Left renal cortex interstitium (tissue), 4 donors: ENCODE measurements around the gene PTPRG. TPM values are rescaled to one million over a fixed set of nuclear protein-coding genes. Genes with fewer than 3 reads are reported as not detected.
A peak's percentile ranks its signal among the peaks of the same experiment; 100 is the strongest.

Experiments used
- DNase-seq, 4 donors: peaks; one replicate each; pipeline ENCODE4 v3.0.0-alpha.2; 2013; ENCODE audit warnings: low read depth in 4 of 4, low spot score in 2 of 4, missing footprints in 1 of 4
- polyA plus RNA-seq, 4 donors: library from polyadenylated mRNA; unstranded; fragments of 120-200 nt; gene quantifications; one replicate each; pipeline ENCODE4 v1.2.1, GENCODE V29; 2013; ENCODE audit not compliant: insufficient read length in 4 of 4

The PTPRG gene
- polyA plus RNA-seq, 4 donors: 75.4 to 87.4 (median 78.9) TPM

DNA sequence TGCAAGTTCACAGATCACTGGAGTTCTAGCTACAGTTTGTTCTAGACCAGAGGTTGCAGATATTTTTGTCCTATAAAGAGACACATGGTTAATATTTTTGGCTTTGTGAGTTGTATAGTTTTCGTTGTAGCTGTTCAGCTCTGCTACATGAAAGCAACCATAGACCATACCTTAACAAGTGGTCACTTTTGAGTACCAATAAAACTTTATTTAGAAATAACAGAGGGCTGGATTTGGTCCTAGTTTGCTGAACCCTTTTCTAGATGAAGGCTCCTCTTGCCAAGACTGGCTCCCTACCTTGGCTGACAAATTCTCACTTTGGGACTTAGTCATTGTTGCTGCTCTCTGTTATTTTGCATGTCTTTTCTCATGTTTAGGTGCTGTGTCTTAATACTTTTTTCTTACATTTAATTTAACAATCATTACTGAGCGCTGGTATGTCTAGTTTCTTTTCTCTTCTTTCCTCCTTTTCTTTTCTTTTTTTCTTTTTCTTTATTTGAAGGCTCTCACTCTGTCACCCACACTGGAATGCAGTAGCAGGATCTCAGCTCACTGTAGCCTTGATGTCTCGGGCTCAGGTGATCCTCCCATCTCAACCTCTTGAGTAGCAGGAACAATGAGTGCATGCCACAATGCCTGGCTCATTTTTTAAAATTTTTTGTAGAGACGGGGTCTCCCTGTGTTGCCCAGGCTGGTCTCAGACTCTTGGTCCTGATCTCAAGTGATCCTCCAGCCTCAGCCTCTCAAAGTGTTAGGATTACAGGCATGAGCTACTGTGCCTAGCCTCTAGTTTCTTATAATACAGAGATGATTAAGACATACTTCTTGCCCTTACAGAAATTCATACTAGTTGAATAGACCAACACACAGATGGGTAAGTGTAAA, 227.5 kb downstream of the PTPRG start:
- no peak for DNase-seq

DNA sequence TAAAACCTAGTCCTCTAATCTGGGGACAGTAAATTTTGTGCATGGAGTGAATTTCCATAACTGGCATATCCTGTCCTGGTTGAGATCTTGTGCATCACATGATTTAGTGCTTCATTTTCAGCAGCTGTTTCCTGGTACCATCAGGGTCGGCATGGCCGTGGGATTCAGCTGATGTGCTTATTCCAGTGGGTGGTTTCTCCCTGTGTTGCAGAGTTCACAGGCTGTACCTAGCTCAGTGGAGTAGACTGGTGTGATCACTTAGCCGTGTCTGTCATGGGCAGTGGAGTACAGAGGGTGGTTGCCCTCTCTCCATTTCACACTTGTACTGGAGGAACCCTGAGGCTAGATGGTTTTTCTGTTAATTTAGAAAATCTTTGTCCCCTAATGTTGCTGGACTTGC, 228.5 kb downstream of the PTPRG start:
- no peak for DNase-seq

DNA sequence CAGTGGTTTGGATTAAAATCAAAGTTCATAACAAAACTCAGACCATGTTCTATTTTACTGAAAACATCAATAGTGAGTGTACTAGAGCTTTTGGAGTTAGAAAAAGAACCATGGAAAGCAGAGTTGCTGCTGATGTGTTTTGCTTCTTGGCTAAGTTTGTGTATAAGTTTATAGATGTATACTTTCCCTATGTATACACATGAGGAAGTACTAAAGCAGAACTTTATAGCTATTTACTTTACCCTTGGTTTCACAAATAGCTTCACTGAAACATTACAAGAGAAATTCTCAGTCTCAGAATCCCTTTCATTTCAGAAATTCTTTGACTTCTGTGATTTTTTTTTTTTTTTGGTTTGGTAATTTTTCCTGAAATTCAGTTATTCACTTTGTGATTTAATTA, 229.0 kb downstream of the PTPRG start:
- no peak for DNase-seq

DNA sequence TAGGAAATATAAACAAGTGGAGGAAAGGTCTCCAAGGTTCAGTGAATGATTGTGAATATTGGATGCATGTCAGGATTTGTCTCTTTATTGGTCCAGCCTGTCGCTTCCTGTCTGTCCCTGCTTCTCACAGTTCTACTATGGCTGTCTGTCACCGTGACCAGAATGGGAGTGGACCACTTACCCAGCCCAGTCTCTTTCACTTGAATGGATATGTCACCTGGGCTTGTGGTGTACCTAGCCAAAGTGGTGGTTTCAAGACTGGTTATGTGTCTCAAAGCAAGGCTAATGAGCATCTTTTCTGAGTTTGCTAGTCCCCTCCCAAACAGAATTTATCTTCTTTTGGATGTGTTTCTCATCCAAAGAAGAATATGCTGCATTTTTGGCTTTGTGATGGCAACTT, 231.7 kb downstream of the PTPRG start:
- no peak for DNase-seq

DNA sequence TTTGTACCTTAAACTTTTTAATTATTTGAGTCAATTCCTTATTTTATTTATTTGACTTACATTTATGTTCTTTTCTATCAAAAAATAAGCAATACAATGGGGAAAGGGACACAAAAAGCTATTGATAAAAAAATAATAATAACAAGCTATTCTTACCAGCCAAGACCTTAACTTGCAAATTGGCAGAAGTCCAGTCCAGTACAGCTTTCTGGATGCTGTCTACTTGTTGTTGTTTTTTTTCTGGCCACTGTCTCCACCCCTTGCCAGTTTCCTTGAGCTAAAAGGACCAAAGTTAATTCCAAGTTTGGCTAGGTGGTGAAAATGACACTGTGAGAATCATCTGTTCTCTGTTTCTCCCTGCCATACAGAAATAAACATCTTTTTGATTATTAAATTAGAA, 232.2 kb downstream of the PTPRG start:
- DNase-seq: no peak

DNA sequence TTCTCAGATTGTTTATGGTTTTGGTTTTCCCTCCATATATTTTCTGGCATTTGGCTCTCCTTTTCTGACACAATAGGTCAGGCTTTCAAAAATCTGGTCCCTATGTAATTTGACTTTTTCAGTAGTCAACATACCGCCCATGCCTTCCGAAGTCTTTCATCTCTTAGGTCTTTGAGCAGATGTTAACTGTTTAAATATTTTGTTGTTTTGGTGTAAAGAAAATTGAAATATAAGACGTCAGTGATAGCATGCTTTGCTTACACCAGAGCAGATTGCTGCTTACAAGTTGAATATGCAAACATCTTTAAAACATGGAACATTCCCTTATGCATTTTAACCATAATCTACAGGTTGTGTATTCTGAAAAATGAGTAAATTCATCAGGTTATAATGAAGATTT, 233.0 kb downstream of the PTPRG start:
- no peak for DNase-seq

DNA sequence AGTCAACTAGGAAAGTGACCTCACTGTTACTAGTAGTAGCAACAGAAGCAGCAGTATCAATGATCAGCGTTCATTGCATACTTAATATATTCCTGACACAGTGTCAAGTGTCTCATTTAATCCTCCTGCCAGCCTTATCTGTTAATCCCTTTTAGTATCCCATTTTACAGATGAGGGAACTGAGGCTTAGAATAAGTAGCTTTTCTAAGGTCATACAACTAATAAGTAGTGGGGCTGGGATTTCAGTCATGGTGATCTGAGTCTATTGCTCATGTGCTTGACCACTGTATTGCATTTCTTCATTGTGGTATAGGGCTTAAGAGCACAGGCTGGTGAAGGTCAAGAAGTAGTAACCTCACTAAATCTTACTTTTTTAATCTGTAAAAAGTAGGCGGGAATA, 233.6 kb downstream of the PTPRG start:
- no peak for DNase-seq

DNA sequence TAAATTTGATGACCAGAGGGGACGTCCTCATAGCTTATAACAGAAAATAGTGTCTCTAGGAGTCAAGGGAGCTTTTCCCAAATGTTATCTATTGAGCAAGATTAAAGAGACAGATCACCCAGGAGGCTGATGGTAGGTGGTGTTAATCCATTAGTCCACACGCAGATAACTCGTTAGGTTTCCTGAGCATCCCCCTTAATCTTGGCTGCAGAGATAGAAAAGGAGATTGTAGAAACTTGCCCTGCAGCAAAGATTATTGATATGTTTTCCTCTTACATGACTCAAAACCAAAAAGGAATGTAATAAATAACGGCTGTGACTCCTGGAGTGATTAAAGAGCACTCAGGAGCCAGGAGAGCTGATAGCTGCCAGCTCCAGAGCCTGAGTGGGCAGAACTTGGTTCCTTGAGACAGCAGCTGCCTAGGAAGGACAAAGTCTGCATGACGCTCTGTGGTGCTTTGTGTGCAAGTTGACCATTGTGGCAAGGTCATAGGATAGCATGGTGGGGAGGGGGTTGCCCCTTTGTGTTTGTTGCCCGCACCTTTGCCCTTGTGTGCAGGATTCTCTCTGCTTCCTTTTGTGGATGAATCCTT, 234.8 kb downstream of the PTPRG start:
- DNase-seq: no peak

DNA sequence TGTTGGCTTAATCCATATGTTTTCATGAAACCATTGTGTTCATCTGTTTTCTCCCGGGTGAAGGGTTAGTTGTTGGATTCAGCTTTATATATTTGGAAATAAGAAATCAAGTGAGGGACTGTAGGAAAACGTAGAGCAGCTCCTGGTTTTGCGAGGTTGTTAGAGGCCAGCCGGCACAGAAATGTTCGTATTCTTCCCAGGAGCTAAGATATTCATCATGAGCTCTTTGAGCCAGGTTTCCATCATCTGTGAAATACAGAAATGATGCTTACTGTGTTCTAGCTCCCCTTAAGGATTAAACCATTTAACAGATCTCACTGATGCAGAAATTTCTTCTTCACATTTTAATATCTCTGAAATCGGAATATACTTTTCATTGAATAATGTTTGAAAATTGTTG, 235.5 kb downstream of the PTPRG start:
- no peak for DNase-seq

DNA sequence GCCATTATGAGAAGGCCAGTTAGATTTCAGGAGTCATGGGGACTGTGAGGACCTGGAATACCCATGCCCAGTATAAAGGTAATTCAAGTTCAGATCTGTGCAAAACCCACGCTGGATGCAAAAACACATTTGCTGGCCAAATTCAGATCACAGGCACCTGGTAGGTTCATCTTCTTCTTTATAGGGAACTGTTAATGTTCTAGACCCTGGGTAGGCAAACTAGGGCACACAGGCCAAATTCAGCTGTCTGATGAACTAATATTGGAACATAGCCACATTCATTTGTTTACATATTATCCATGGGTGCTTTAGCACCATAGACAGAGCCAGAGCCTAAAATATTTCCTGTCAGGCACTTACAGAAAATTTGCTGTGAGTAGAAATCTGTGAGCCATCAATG, 241.4 kb downstream of the PTPRG start:
- DNase-seq: no peak

DNA sequence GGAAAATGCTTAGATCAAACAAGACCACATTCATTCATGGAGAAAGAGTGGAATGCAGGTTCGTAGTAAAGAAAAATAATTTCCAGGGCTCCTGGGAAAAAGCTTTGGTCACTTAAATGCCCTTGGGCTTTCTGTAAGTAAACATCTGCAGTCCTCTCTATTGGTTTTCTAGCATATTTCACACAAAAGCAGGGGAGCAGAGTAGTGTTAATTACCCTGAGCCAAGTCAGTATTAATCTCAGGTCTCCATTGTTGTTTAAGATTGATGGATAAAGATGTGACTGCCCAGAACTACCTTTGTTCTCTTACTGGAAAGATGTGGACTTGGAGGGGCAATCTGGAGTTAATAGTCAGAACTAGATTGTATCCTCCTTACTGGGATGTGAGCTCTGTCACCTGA, 242.6 kb downstream of the PTPRG start:
- DNase-seq: no peak

DNA sequence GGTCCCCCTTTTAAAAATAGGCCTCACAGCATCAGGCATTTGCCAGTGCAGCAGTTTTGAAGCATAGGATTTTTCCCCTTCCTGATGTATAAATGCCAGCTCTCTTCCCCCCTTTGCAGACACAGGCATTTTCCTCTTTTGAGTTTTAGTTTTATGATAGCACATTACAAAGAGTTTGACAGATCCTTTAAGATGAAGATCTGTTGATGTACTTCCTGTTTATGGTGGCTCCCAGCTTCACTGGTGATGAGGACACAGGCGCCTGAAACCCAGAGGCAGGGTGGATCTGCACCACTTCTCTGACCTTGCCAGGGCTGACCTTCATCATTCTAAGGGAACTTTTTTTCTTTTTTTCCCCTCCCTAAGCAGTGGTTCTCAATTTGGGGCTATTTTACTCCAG, 243.4 kb downstream of the PTPRG start:
- DNase-seq: no peak

DNA sequence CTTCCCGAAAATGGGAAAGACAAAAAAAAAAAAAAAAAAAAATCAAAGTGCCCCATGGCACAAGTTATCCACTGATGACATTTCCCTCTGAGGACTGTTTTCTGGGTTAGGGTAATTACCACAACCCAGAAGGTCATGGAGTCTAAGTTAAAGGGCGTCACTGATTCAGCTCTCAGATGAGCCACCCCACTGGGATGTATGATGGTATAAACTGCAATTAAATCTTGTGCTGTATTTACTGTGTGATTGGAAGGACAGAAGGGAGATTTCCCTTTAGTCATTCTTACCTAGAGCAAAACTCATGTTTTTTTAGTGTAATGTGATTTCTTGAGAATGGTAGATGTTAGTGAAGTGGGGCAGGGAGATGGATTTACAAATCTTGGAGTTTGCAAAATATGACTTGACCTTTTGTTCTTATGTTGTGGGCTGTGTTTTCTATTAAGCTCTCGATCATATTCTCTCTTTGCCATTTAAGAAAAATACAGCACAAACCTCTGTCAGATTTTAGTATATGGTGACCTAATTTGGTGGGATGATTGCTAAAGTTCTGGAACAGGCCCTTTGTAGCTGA, 244.2 kb downstream of the PTPRG start:
- no peak for DNase-seq

DNA sequence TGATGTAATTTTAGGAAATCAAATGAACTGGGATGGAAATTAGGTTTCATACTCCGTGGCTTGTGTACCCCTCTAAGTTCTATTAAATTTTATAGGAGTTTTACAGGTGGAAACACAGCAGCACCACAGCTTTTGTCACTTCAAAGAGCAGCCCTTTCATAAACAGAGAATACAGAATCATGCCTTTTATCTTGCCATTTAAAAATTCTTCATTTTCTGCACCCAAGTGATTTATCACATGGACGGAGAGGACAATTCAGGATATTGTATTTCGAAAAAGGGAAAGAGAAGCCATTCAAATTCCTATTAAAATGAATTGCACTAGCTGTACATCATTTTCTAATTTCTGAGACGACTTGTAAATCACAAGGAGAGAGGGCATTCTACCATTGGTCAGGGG, 245.4 kb downstream of the PTPRG start:
- no peak for DNase-seq

DNA sequence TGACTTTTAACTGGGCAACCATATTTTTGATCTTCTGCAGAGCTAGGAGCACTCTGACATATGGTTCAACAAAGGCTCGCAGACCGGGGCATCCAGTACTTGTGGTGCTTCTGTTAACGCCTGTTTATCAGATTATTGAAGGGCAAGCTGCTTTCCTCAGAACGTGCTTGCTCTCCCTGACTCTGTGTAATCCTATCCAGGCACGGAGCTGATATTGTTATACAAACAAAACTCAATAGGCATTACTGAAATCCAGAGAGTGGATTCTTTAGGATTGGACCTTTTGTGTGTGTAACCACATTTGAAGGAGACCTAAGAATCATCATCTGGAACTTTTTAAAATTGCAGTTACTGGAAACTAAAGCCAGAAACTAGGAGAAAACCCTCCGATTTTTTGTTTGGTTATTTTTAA, 246.5 kb downstream of the PTPRG start:
- DNase-seq: no peak

DNA sequence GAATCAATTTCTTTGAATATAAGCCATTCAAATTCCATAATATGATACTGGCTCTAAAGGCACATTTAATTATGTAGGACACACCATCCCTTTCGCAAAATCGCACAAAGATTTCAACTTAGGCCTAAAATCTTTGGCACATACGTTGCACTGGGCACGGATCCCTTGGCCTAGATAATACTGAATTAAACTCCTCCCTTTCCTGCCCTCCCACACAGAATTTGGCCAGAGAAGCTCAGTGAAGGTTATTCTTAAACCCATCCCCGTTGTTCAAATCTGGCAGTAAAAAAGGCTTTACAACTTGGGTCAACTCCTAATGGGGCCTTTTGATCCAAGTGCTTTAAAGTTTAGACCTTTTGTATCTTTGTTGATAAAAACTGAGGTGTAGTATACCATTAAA, 247.2 kb downstream of the PTPRG start:
- DNase-seq: no peak

DNA sequence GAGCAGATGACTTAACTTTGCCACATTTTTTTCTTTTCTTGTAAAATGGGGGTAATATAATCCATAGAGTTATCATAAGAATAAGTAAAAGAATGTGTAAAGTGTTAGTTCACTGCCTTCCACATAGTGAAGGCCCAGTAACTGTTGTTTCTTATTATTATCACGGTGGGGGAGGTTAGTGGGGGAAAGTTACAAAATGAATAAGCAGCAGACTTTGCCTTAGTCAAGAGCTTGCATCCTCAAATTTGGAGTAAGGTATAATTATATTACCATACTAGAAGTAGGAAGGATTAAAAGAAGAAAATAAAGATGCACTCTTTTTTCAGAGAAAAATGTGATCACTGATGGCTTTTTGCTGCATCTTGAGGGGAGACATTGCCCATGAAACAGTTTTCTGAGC, 247.6 kb downstream of the PTPRG start:
- no peak for DNase-seq

DNA sequence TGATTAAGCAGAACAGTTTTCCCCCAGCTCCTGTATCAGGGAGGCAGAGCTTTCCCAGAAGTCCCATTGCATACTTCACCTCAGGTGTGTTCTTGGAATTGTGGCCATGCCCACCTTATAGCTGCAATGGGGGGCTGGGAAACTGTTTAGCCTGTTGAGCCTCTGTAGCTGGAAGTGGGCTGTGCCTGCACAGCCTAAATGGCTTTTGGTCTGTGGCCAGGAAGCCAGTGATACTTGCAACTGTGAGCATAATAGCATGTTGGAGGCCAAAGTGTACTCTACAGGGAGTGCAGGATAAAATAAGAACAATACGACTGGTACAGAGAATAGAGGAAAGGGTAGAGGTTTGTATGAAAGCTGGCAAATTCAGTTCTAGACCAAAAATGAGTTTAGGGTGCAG, 248.5 kb downstream of the PTPRG start:
- peak in 1 of 4 donors; percentile 28 for DNase-seq

DNA sequence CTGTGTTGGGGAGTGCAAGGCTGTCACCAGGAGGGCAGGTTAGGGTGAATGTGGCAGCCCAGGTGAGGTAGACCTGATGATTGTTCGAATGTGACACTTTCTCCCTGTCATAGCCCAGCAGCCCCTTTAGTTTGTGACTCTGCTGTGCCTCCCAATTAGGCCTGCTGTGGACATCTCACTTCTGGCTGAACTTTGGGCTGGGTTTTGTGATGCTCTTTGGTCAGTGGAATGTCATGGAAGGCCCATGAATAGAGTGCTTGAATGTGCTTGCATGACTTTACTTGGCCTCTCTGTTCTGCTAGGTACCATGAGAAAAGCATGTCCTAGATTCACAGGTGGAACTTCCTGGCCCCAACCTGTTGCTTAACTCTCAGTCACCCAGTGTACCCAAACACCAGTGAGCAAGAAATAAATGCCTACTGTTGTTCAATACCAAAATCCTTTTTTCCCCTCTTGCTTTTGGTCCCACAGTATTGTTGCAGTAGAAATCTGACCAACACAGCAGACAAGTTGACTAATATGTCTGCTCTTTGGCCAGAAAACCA, 249.7 kb downstream of the PTPRG start:
- no peak for DNase-seq

DNA sequence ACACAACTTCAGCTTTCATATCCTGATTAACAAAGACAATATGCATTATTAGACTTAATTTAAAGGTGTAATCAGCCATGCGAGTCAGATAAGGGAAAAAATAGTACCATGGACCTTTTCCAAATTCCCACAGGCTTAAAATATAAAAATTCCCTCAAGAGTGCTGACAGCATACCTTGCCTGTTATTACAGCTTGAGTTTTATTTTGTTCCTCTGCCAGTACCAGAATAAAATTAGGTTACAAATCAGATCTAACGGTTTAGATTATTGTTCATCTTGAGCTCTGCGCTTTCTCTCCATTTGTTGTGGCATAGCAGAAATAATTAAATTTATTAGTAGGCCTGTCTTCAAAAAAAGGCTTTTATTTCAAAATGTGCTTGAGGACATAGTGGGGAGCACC, 250.3 kb downstream of the PTPRG start:
- no peak for DNase-seq

DNA sequence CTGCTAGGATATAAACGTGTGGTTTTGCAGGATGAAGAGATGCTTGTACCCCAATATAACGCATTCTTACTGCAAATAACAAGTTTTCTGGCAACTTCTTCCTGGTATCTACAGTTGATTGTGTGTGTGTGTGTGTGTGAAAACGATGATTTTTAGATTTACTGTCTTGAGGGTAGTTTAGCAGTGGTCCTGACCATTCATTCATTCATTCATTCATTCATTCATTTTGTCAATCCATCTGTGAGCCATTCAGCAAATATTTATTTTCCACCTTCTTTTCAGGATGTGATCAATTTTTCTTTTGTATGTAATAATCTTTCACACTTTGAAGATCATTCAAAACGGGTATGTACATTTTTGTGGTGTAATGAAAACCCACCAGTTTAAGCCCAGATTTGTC, 250.7 kb downstream of the PTPRG start:
- DNase-seq: no peak

DNA sequence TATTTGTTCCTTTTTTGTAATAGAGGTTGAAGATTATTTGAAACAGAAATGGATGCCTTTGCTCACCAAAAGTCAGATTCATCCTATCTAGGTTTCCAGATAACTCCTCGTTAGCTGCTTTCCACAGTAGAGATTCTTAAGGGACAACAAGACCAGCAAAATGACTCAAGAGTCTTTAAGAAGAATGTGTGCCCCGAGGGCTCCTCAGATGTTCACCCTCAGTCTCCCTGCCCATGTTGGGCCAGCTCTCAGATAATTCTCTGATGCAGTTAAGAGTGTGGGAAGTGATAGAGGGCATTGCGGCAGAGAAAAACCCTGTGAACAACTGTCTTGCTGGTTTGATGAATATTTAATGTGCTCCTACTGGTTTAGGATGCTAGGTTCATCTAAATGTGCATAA, 251.1 kb downstream of the PTPRG start:
- no peak for DNase-seq
